ENCODE results near the gene MGLL. TPM values are rescaled to one million over a fixed set of nuclear protein-coding genes. Genes with fewer than 3 reads are reported as not detected.

The MGLL gene
- total and polyA plus RNA-seq, 9 of the 15 experiments (the other 6 are each of a cell fraction or from before 2014, with no cell fraction given) = 0.12 to 0.32 (median 0.18) TPM; not detected in 6

GRCh38 chr3:127808197-127808596 lies 14.1 kb downstream of the MGLL start:
- peaks cover 0 to 8% of the 10 kb centered on the region in 2 experiments; a peak in 2 of 5 replicates for H3K27me3 ChIP-seq (ENCODE audit: control insufficient read depth in 2 of 2, insufficient read depth in 2 of 2, low read length in 2 of 2)
- POLR2A ChIA-PET = no interaction called here
- H4K20me1 ChIP-seq (replicated peaks; ENCODE audit: control insufficient read depth, insufficient read depth, low read length) = no peaks in the 10 kb centered on the region
- CTCF ChIA-PET (ENCODE audit: low intra/inter-chr PET ratio) = no interaction called here
- H3K79me2 ChIP-seq (ENCODE audit: control insufficient read depth, insufficient read depth, low read length) = no peaks in the 10 kb centered on the region
- ATAC-seq (no peak), DNase-seq (ENCODE audit: extremely low read depth in 1 of 4, low spot score in 3 of 4) (no peak), FAIRE-seq (no peak)
- H2AFZ ChIP-seq (ENCODE audit: low read depth, low read length) = no peak overlapping the region
- no peak overlapping the region for H3K27ac ChIP-seq (ENCODE audit: extremely low read depth, low read depth, low read length)
- H3K9ac ChIP-seq (ENCODE audit: insufficient read depth in 1 of 2, low read depth in 2 of 2, low read length in 2 of 2) = no peak overlapping the region
- TF ChIP-seq ZZZ3 (IDR thresholded peaks at IDR 0.05) = no peak
- no peak for TF ChIP-seq TEAD1 (CRISPR knock-in tag; IDR thresholded peaks at IDR 0.05)
- no peak for TF ChIP-seq FOXJ2 (tag; IDR thresholded peaks at IDR 0.05)
- no peak for TF ChIP-seq SPI1 (IDR thresholded peaks at IDR 0.05; ENCODE audit: borderline replicate concordance, low read depth, low read length)
- TF ChIP-seq FOS (IDR thresholded peaks at IDR 0.05; ENCODE audit: extremely low read depth, insufficient read length) = no peak
- no peak for TF ChIP-seq RHOXF2B (CRISPR knock-in tag; conservative IDR thresholded peaks at IDR 0.05)
- no peak for TF ChIP-seq CTCFL (IDR thresholded peaks at IDR 0.05; ENCODE audit: borderline replicate concordance, insufficient read depth, low read depth, low read length, poor library complexity, severe bottlenecking)
- no peak for TF ChIP-seq EHMT2 (IDR thresholded peaks at IDR 0.05)
- no peak for TF ChIP-seq CBX8 (IDR thresholded peaks at IDR 0.05; ENCODE audit: borderline replicate concordance, extremely low read depth, low read depth, low read length, poor library complexity, severe bottlenecking)
- TF ChIP-seq ZNF3 (CRISPR knock-in tag; IDR thresholded peaks at IDR 0.05) = no peak
- no peak for TF ChIP-seq ZNF764 (CRISPR knock-in tag; IDR thresholded peaks at IDR 0.05; ENCODE audit: low read depth)
- no peak overlapping the region for H3K4me2 ChIP-seq (ENCODE audit: insufficient read depth, low read length)
- no peaks in the 10 kb centered on the region for H3K9me3 ChIP-seq (replicated peaks; ENCODE audit: control insufficient read depth, insufficient read depth, low read depth, low read length)
- H3K36me3 ChIP-seq (ENCODE audit: control insufficient read depth, insufficient read depth, low read length) = no peaks in the 10 kb centered on the region
- in situ Hi-C loops (cut with MboI) (no loop called here), intact Hi-C loops (cut with micrococcal nuclease) (no loop called here)
- H3K4me3 ChIP-seq = no peak overlapping the region
- no peaks in the 10 kb centered on the region for H3K9me1 ChIP-seq (ENCODE audit: control insufficient read depth, insufficient read depth, low read length)
- BruUV-seq (replicated peaks) = no TSS peak
- H3K4me1 ChIP-seq (replicated peaks in 1 of 2; ENCODE audit: control insufficient read depth in 2 of 2, insufficient read depth in 2 of 2, low read length in 2 of 2) = no peaks in the 10 kb centered on the region
